Effector memory CD4-positive, alpha-beta T cell (primary cell): ENCODE measurements around the gene GRIA4.

Source experiments
- DNase-seq, 3 donors: peaks; one replicate each; pipeline ENCODE4 v3.0.0-alpha.2; 2020
- H3K27ac ChIP-seq: 2 replicates; pipeline ENCODE4 v1.7.0; 2013; ENCODE audit warnings: mild to moderate bottlenecking, low read length, moderate library complexity; ENCODE audit not compliant: insufficient read depth, poor library complexity, severe bottlenecking
- H3K27me3 ChIP-seq: replicated peaks from 2 replicates; pipeline ENCODE4 v1.7.0; 2013; ENCODE audit warnings: mild to moderate bottlenecking, low read length; ENCODE audit not compliant: insufficient read depth, control insufficient read depth, poor library complexity, severe bottlenecking
- H3K36me3 ChIP-seq: 2 replicates; pipeline ENCODE4 v1.7.0; 2013; ENCODE audit warnings: mild to moderate bottlenecking, low read length, moderate library complexity; ENCODE audit not compliant: control insufficient read depth, insufficient read depth
- H3K4me1 ChIP-seq: 2 replicates; pipeline ENCODE4 v1.7.0; 2013; ENCODE audit warnings: low read length, mild to moderate bottlenecking; ENCODE audit not compliant: control insufficient read depth, insufficient read depth, poor library complexity, severe bottlenecking
- H3K4me3 ChIP-seq: 2 replicates; pipeline ENCODE4 v1.7.0; 2013; ENCODE audit warnings: low read length, low read depth, mild to moderate bottlenecking; ENCODE audit not compliant: insufficient read depth, poor library complexity, severe bottlenecking
- H3K9me3 ChIP-seq: 2 replicates; pipeline ENCODE4 v1.7.0; 2013; ENCODE audit warnings: mild to moderate bottlenecking, low read length, moderate library complexity; ENCODE audit not compliant: control insufficient read depth

Gene GRIA4

DNA sequence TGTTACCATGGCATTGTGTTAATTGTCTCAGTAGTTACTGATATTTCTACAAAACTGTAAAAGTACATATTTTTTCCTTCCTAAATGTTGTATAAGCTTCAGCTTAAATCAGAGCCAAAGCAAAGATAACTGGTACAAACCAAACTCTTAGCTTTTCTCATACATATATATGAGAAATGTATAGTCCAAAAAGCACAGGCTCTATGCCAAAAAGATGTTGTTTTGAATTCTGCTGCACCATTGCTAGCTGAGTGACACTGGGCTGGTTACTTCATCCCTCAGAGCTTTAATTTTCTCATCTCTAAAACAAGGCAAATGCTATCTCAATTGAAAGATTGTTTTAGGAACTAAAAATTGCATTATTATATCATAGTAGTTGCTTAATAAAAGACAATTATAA is 6.7 kb upstream of the GRIA4 start:
- Histone ChIP-seq H3K27me3 (peaks cover 3% of the 10 kb centered on the region), H3K4me3 (no peak overlapping the region), H3K27ac (no peak overlapping the region), H3K9me3 (no peaks in the 10 kb centered on the region), H3K4me1 (no peaks in the 10 kb centered on the region), H3K36me3 (no peaks in the 10 kb centered on the region)
- no peak for DNase-seq

DNA sequence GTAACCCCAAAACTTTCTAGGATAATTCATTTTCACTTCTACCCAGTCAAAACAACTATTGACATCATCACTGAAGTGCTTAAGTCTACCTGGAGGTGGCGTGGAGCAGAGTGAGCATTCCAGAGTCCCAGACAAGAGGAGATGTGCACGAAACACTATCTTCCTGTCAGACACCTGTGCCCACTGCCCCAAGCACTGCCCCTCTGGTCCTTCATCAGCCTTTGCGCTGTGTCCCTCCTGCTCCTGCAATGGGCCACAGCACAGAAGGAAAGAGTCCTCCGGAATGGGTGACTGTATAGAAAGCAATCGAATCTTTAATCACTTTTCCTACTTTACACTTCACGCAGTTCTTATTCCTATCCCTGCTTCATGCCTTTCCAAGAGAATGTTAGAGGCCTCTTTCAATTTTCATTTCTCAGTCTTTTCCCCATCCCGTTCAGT is 512 bp upstream of the GRIA4 start:
- H3K4me3 ChIP-seq, result no peak overlapping the region

DNA sequence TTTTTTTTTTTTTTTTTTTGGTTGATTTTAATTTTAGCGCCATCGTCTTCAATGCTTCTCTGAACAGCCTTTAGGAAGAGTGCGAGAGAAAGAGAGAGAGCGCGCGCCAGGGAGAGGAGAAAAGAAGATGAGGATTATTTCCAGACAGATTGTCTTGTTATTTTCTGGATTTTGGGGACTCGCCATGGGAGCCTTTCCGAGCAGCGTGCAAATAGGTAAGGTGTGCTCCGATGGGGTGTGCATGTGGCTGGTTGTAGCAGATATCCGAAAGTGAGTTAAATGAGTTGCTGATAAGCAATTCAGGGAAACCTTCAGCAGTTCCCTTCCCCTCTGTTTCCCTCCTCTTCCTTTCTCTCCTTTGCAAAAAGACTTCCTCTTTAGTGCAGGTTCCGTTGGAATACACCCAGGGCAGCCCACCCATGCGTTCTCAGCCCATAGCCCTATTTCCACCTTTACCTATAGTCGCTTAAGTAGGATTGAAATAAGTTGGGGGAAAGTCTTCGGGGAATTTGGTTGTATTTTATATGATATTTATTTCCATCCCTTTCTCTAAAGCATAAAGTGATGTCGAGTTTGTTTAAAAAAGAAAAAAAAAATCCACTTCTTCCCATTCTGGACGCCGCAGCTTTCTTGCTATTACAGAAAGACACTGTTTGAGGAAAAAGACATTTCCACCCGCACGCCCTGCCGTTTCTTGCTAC is 1.1 kb downstream of the GRIA4 start:
- Histone ChIP-seq H3K27ac (no peak overlapping the region), H3K36me3 (no peaks in the 10 kb centered on the region), H3K27me3 (peaks cover 5% of the 10 kb centered on the region), H3K9me3 (no peaks in the 10 kb centered on the region), H3K4me3 (peak overlapping the region; percentile 18), H3K4me1 (peaks cover 3% of the 10 kb centered on the region)
- DNase-seq, result no peak

More for the DNA sequence above, 512 bp upstream of the GRIA4 start:
- peaks cover 3% of the 10 kb centered on the region for H3K4me1 ChIP-seq
- H3K36me3 ChIP-seq, result no peaks in the 10 kb centered on the region
- H3K27ac ChIP-seq, result no peak overlapping the region
- DNase-seq, result no peak
- no peaks in the 10 kb centered on the region for H3K9me3 ChIP-seq
- H3K27me3 ChIP-seq, result peaks cover 5% of the 10 kb centered on the region

DNA sequence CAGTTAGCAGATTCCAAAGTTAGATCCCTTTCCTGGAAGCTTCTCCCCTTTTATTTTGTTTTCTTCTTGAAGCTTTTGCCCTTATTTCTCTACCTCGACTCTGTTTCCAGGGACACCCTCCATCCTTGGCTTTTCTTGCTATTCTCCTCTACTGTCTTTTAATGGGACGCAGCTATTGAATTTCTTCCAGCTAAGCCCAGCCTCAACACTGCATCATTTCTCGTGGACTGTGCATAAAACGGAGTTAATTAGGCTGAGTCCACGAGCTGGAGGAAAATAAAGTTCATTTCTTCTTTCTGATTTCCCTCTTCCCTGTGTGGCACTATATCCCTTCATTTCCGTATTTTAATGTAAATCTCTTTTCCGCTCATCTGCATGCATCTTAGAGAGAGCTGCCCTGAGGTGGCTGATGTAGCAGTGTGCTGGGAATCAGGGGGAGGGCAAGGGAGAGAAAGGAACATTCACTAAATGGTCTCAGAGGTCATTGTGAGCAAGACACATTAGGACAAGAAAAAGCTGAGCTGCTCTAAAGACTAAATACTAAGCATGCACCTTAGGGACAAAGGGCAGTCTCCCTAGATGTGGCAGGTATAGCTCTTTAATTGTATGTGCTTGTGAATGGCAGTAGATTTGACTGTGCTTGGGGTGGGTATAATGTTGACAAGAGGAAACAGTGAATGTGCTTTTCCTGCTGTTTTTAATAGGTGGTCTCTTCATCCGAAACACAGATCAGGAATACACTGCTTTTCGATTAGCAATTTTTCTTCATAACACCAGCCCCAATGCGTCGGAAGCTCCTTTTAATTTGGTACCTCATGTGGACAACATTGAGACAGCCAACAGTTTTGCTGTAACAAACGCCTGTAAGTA is 1.9 kb downstream of the GRIA4 start:
- Histone ChIP-seq H3K27me3 (peaks cover 5% of the 10 kb centered on the region), H3K9me3 (no peaks in the 10 kb centered on the region), H3K27ac (no peak overlapping the region), H3K4me3 (no peak overlapping the region), H3K4me1 (peaks cover 3% of the 10 kb centered on the region), H3K36me3 (no peaks in the 10 kb centered on the region)
- no peak for DNase-seq

DNA sequence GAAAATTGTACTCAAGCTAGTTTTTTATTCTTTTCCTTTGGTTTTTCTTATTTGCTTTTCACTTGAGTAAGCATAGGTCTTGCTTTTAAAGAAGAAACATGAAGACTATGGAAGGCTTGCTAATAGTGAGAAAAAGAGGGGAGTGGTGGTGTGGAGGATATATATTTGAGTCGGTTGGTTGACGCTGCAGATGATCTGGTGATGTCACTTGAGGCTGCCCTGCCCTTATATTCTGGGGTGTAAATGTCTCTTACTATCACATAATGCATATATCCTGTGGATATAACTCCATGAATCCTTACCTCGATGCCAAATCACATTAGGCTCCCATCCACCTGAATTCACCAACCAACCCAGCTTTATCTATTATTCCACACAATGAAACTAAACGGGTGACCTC is 2.9 kb downstream of the GRIA4 start:
- Histone ChIP-seq H3K4me1 (peaks cover 3% of the 10 kb centered on the region), H3K27ac (no peak overlapping the region), H3K36me3 (no peaks in the 10 kb centered on the region), H3K4me3 (no peak overlapping the region), H3K27me3 (peaks cover 2% of the 10 kb centered on the region), H3K9me3 (no peaks in the 10 kb centered on the region)
- DNase-seq, result no peak

DNA sequence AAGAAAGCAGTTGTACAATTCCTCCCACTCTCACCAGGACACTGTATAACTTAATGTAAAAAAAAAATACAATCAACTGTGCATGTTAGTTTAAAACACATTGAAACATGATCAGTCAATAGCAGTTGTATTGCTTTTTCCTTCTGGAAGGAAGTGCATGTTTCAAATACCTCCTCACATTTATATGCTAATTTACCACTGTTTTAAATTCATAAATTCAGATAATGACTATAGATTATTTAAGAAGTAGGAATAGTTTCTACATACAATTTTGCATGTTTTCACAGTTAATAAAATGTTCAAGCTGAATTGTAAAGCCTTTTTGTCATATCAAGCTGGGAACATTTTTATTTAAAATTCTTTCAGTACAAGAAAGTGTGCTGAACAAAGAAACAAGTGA is 3.3 kb downstream of the GRIA4 start:
- peaks cover 3% of the 10 kb centered on the region for H3K4me1 ChIP-seq
- H3K4me3 ChIP-seq, result no peak overlapping the region
- peaks cover 2% of the 10 kb centered on the region for H3K27me3 ChIP-seq
- H3K36me3 ChIP-seq, result no peaks in the 10 kb centered on the region
- no peak for DNase-seq
- no peaks in the 10 kb centered on the region for H3K9me3 ChIP-seq
- H3K27ac ChIP-seq, result no peak overlapping the region

DNA sequence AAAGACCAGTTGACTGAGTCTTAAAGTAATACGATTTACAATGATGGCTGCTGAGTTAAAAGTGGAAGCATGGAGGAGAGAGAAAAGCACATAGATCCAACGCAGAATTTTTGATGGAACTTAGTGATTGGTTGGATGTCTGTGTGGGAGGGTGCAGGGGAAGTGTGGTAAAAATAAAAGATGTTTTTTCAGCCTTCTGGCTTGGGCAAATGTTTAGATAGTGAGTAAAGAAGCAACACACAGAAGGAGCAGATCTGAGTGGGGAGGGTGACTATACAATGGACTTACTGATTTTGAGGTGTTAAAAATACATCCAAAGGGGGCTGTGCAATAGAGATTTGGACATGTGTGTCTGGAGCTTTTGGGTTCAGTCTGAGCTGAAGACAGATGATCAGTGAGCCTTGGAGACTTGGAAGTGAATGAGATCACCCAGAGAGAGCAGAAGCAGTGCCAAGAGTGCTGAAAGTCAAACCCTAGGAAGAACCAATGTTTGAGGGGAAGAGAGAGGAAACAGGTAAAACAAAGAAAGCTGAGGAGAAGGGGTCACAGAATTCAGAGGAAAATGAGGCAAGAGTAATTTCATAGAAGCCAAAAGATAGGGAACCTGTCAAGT is 8.6 kb downstream of the GRIA4 start:
- Histone ChIP-seq H3K27me3 (no peaks in the 10 kb centered on the region), H3K4me3 (no peak overlapping the region), H3K4me1 (no peaks in the 10 kb centered on the region), H3K36me3 (no peaks in the 10 kb centered on the region), H3K27ac (no peak overlapping the region), H3K9me3 (no peaks in the 10 kb centered on the region)
- DNase-seq, result no peak

DNA sequence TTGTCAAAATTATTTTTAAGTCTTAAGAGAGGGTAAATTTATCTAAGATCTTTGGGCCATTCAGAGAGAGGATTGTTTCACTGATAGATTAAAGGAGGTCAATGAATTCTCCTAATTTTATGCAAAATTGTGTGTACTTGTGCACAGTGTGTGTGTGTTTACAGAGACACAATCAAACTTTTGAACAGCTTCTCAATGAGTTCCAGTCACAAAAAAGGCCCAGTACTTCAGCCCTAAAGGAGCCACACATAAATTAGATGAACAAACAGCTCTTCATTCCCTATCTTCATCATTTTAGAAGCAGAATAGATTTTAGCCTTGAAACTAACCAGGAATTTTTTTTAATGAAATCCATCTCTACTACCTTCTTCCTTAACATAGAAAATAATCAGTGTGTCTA is 9.7 kb downstream of the GRIA4 start:
- no peaks in the 10 kb centered on the region for H3K36me3 ChIP-seq
- no peak for DNase-seq
- H3K4me1 ChIP-seq, result no peaks in the 10 kb centered on the region
- no peaks in the 10 kb centered on the region for H3K9me3 ChIP-seq
- H3K4me3 ChIP-seq, result no peak overlapping the region
- no peak overlapping the region for H3K27ac ChIP-seq
- no peaks in the 10 kb centered on the region for H3K27me3 ChIP-seq

DNA sequence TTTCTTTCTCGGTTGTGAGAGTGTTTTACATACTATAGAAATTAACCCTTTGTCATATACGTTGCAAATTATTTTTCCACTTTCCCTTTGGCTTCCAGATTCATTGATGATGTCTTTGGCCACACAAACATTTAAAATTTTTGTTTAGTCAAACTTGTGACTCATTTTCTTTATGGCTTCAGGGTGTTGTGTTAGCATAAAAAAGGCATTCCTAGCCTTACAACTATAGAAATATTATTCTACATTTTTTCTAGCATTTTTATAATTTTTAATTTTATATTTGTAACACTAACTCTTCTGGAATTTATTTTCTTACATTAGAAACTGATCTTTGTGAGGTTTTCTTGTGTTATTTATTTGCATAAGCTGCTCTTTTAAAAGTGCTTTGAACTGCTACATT is 12.1 kb downstream of the GRIA4 start:
- DNase-seq, result no peak
- H3K27me3 ChIP-seq, result no peaks in the 10 kb centered on the region
- H3K4me3 ChIP-seq, result no peak overlapping the region
- no peak overlapping the region for H3K27ac ChIP-seq
- no peaks in the 10 kb centered on the region for H3K4me1 ChIP-seq
- no peaks in the 10 kb centered on the region for H3K36me3 ChIP-seq
- H3K9me3 ChIP-seq, result no peaks in the 10 kb centered on the region

DNA sequence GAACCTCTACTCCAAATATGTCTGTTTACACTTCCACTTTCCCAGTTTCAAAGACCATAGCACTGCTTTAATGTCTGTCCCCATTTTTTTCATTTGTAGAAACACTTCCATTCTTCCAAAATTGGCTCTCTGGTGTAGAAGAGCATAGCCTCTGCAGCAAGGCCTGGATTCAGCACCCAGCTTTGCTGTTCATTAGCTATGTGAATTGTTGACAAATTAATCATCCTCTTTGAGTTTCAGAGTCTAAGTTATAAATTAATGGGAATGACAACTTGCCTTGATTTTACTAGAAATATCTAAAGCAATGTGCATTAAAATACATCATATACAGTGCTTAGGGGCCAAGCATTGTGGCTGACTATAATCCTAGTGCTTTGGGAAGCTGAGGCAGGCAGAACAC is 22.4 kb downstream of the GRIA4 start:
- Histone ChIP-seq H3K36me3 (no peaks in the 10 kb centered on the region), H3K4me3 (no peak overlapping the region), H3K27ac (no peak overlapping the region), H3K9me3 (no peaks in the 10 kb centered on the region), H3K27me3 (no peaks in the 10 kb centered on the region), H3K4me1 (no peaks in the 10 kb centered on the region)
- DNase-seq, result no peak
